ENCODE data around the gene FRMD4A.

FRMD4A gene

DNA sequence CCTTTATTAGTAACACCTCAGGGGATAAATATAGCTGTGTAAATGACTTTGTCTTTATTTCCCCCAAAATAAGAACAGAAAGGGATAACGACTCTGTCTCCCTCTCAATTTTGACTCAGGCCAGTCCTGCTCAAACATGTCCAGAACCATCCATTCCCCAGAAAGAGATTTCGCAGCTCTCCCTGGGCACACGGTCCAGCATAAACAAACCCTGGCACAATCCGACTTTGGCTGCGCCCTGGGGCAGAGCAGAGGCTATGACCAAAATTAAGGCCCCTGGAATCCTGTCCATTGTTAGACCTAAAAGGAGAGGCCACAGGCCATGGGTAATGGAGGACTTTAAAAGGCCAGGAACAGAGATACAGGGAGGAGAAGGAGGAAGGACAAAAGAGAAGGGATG is 644.8 kb downstream of the FRMD4A start:
- no peak for DNase-seq

DNA sequence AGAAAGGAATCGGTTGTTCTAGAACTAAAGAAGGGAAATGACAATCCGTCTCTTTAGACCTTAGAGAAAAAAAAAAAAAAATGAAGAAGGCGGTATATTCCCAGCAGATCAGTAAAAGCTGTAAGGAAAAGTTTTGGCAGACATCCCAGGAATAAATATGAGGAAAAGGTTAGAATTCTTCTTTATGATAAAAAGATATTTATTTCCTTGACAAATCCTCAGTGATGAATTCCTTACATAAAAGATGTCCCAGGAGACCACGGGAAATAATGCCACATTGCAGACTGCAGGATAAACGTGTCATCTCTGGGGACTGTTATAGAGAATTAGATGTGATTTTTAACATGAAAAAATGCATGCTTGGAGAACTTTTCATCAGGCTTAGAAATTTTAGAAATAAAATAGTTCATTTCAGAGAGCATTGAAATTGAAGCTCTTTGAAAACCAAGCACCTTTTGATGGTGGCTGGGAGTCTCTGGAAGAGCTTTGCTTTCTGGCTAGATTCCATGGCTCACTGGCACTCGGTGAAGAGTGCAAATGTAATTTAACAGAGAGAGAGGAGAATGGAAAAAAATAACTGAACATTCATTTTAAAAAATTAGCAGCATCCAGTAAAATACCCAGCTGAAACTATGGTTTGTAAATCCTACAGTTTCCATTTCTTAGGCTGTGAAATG is 645.8 kb downstream of the FRMD4A start:
- no peak for DNase-seq

GRCh38 chr10:13684252-13684791 is 646.4 kb downstream of the FRMD4A start:
- no peak for DNase-seq

GRCh38 chr10:13683017-13683416 is 647.7 kb downstream of the FRMD4A start:
- DNase-seq = no peak

DNA sequence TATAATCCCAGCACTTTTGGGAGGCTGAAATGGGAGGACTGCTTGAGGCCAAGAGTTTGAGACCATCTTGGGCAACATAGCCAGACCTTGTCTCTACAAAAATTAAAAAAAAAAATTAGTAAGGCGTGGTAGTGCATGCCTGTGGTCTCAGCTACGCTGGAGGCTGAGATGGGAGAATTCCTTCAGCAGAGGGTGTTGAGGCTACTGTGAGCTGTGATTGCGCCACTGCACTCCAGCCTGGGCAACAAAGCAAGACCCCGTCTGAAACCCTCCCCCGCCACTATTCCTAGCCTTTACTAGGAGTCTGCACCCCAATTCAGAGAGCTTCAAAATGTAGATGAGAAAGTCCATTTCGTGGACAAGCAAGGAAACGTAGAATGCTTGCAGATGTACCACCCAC is 648.8 kb downstream of the FRMD4A start:
- DNase-seq = no peak

- no peak for DNase-seq
Measured at GRCh38 chr10:13681528-13681927, 649.2 kb downstream of the FRMD4A start.

DNA sequence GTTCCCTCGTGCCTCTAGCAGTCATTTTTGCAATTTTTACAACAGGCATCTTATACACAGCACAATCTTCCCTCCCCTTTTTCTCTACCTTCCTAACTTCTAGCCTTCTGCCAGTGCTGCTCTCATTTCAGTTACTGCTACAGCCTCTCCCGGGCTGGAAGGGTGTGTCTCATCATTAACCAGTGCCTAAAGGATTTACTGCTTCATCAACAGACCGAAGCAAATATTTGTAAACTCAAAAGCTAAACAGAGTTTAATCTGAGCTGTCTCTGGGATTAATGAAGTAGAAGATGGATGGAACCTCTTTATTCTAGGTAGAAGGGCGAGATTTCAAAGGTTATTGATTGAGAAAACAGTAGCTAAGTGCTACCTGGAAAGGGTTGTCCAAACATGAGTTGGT is 649.6 kb downstream of the FRMD4A start:
- DNase-seq = no peak

DNA sequence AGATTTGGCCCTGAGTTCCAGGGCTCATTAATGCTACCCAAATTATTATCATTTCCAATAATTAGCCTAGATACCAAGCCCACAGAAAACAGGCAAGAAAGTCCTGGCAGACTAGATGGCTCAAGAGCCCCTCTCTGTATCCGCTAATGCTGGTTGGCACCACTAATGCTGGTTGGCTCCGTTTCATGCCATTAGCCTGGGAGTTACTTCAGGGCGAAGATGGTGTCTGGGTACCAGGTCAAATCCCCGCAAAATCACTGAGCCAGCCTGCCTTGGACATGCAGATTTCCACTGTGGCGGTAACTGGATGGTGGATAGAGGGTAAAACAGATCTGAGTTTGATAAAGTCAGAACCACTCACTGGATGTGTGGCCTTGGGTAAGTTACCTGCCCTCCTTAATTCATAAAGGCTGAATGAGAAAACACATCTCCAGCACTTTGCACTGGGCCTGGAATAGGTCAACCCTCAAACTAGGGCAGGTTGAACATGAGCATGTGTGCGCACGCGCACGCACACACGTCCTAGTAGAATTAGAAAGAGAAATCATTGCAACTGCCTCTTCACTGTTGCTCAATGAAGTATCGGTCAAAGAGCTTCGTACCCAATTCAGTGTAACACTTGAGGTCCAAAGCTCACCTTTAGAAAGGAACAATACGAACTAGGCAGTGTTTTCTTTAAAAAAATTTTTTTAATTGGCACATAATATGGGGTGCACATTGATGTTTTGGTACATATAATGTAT is 652.5 kb downstream of the FRMD4A start:
- DNase-seq = no peak

GRCh38 chr10:13674645-13675588 is 655.8 kb downstream of the FRMD4A start:
- no peak for DNase-seq

DNA sequence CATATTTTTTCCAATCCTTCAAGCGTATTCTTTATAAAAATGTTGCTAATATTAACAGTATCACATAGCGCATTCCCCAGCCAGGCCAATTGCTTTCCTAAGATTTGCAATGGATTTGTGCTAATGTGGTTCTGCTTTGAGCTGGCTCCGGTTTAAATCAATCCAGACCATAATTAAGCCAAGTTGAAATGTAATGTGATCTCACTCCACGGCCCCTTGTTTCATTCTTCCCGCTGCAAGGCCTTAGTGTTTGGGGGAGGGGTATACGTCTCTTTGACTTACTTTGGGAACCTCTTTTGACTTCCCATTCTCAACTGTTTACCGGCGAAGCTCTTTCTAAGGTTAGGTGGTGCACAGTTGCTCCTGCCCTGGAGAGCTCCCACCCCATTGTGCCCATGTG is 657.6 kb downstream of the FRMD4A start:
- DNase-seq = no peak

DNA sequence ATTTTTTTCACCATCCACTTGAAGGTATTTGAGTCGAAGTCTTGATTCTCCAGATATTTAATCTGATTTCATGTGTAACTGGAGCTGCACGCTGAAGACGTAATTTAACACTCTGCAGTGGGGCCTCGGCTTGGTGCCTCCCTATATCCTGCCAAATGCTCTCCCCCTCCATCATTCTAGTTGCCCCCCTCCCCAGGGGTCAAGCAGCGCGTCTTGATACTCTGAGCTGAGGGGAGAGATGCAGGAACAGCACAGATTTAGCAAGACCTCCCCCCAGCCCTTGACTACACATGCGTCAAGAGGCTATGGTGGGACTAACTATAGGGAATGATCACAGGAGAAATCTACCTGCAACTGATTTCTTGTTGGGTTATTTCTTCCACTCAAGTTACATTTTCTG is 658.2 kb downstream of the FRMD4A start:
- DNase-seq = no peak

- DNase-seq = no peak
Measured at GRCh38 chr10:13671904-13672303, 658.8 kb downstream of the FRMD4A start.

DNA sequence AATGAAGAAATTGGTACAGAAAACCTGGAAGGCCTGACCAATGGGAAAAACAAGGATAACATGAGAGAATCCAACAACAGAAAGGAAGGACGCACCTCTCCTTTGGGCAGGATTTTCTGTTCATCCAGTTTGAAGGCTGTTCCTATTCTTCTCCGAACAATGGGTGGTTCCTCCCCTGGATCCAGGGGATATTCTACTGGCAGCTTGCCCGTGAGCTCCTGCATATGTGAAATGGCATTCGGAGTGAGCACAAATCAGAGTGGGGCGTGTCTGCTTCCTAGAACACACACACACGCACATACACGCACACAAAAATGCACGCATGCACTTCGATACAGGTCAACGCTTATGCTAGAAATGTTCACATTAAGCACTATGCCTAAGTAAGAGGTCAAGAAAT is 660.4 kb downstream of the FRMD4A start:
- no peak for DNase-seq

GRCh38 chr10:13669901-13670300 is 660.8 kb downstream of the FRMD4A start:
- no peak for DNase-seq

- no peak for DNase-seq
Measured at GRCh38 chr10:13669182-13669855, 661.4 kb downstream of the FRMD4A start.

- DNase-seq = no peak
Measured at GRCh38 chr10:13668126-13668525, 662.6 kb downstream of the FRMD4A start.

GRCh38 chr10:13665516-13666262 is 665.0 kb downstream of the FRMD4A start:
- DNase-seq = no peak

GRCh38 chr10:13661256-13661655 is 669.5 kb downstream of the FRMD4A start:
- no peak for DNase-seq

GRCh38 chr10:13660551-13660920 is 670.2 kb downstream of the FRMD4A start:
- DNase-seq = no peak

GRCh38 chr10:13659887-13660550 is 670.7 kb downstream of the FRMD4A start:
- no peak for DNase-seq
